WTC11 (cell line): Measurements from ENCODE around the gene NLRP8.

Experiments used
- AFF4 ChIP-seq: sonication (generic); formaldehyde crosslinking; IDR thresholded peaks from 2 replicates; pipeline ENCODE4 v1.8.1; 2023; ENCODE audit warnings: mild to moderate bottlenecking, missing genetic modification reagents, borderline replicate concordance
- ATF6 ChIP-seq: sonication (generic); formaldehyde crosslinking; IDR thresholded peaks from 2 replicates; pipeline ENCODE4 v1.8.1; 2023; ENCODE audit warnings: mild to moderate bottlenecking, missing genetic modification reagents
- CREM ChIP-seq: sonication (generic); formaldehyde crosslinking; IDR thresholded peaks from 2 replicates; pipeline ENCODE4 v1.8.1; 2022; ENCODE audit warnings: mild to moderate bottlenecking, missing genetic modification reagents, moderate library complexity
- CTCF ChIP-seq: fragments of 200-600 bp; IDR thresholded peaks from 2 replicates; pipeline ENCODE4 v1.8.0; 2022; ENCODE audit warnings: antibody characterized with exemption
- HMGA2 ChIP-seq: fragments of 250-450 bp; sonication (Bioruptor Pico); IDR thresholded peaks from 2 replicates; pipeline ENCODE4 v1.4.0; 2021; ENCODE audit warnings: mild to moderate bottlenecking, moderate library complexity
- MAX ChIP-seq: sonication (generic); formaldehyde crosslinking; IDR thresholded peaks from 2 replicates; pipeline ENCODE4 v1.8.0; 2022; ENCODE audit warnings: mild to moderate bottlenecking, missing genetic modification reagents
- MLX ChIP-seq: sonication (generic); formaldehyde crosslinking; IDR thresholded peaks from 2 replicates; pipeline ENCODE4 v1.8.1; 2023; ENCODE audit warnings: mild to moderate bottlenecking, missing genetic modification reagents, moderate library complexity
- NFATC4 ChIP-seq: fragments of 250-450 bp; sonication (Bioruptor Pico); IDR thresholded peaks from 2 replicates; pipeline ENCODE4 v1.9.0; 2021; ENCODE audit warnings: mild to moderate bottlenecking
- NFE2L1 ChIP-seq: sonication (generic); formaldehyde crosslinking; IDR thresholded peaks from 2 replicates; pipeline ENCODE4 v1.8.1; 2023; ENCODE audit warnings: missing genetic modification reagents

GRCh38 chr19:55962186-55962585 is 14.6 kb downstream of the NLRP8 start:
- no peak for TF ChIP-seq NFATC4 (CRISPR knock-in tag)
- no peak for TF ChIP-seq MLX
- TF ChIP-seq NFE2L1 (CRISPR knock-in tag) = no peak
- no peak for TF ChIP-seq MAX
- no peak for TF ChIP-seq CTCF
- no peak for TF ChIP-seq ATF6 (CRISPR knock-in tag)
- TF ChIP-seq AFF4 (CRISPR knock-in tag) = no peak
- TF ChIP-seq HMGA2 (CRISPR knock-in tag) = no peak
- TF ChIP-seq CREM = no peak
